Measurements from ENCODE around the gene TP53TG3B. TPM values are rescaled to one million over a fixed set of nuclear protein-coding genes. Genes with fewer than 3 reads are reported as not detected.

Gene TP53TG3B
- not detected in 2 replicates for total RNA-seq

GRCh38 chr16:33360541-33360940 lies at the start of gene TP53TG3B:
TP53TG3B (plus strand) TSS chr16:33360841; CDS start chr16:33360909, 68 bp downstream.

Other genes with a start within 250 kb of the TP53TG3B start
- gene TP53TG3C, start 166.6 kb upstream of the TP53TG3B start, total RNA-seq, result not detected in 2 replicates
- gene TP53TG3E, start 56.5 kb upstream of the TP53TG3B start, total RNA-seq, result not detected in 2 replicates
- gene TP53TG3F, start 98.8 kb downstream of the TP53TG3B start, total RNA-seq, result not detected in 2 replicates

Measured in cardiac ventricle fibroblast (primary cell).